Natural killer cell treated with Interleukin-12 subunit alpha and Interleukin-12 subunit beta and Interleukin-15 and Interleukin-18, amount 100 ng/mL, for 72 hours (primary cell): ENCODE measurements around the gene DHX9. TPM values are rescaled to one million over a fixed set of nuclear protein-coding genes. Genes with fewer than 3 reads are reported as not detected.

Source experiments
- ATAC-seq, 2 donors: fragments of 150-1000 bp; cut with Tn5 transposase in 1 of 2; sonication (Bioruptor Pico), chemical (Tn5 transposase) in 1 of 2; 2 replicates each; pipeline ENCODE4 v1.10.0; 2021
- DNase-seq: peaks from one replicate; pipeline ENCODE4 v3.0.0; 2022; ENCODE audit warnings: low spot score
- H3K27ac Mint-ChIP-seq, 2 donors: 1 replicate in 1 of 2; 2 replicates in 1 of 2; pipeline ENCODE4 v1.8.0; 2022; ENCODE audit warnings: mixed read lengths in 2 of 2, mild to moderate bottlenecking in 1 of 2, moderate library complexity in 1 of 2
- H3K27me3 Mint-ChIP-seq, 2 donors: 1 replicate in 1 of 2; 2 replicates in 1 of 2; pipeline ENCODE4 v1.8.0; 2022; ENCODE audit warnings: mixed read lengths in 2 of 2
- H3K36me3 Mint-ChIP-seq: one replicate; pipeline ENCODE4 v1.8.0; 2022; ENCODE audit warnings: mixed read lengths
- H3K4me1 Mint-ChIP-seq, 2 donors: 1 replicate in 1 of 2; 2 replicates in 1 of 2; pipeline ENCODE4 v1.8.0; 2022; ENCODE audit warnings: low read depth in 2 of 2, mixed read lengths in 2 of 2, mild to moderate bottlenecking in 1 of 2
- H3K4me3 Mint-ChIP-seq: one replicate; pipeline ENCODE4 v1.8.0; 2022; ENCODE audit warnings: mixed read lengths
- H3K9me3 Mint-ChIP-seq: 2 replicates; pipeline ENCODE4 v1.8.0; 2022; ENCODE audit warnings: mixed read lengths
- total RNA-seq, 2 donors: library from RNA; stranded (reverse); gene quantifications; one replicate each; pipeline ENCODE4 v1.2.3, GENCODE V29; 2022

The DHX9 gene
- total RNA-seq, 2 donors from 2014 or later = 217 to 247 TPM

- Mint-ChIP-seq H3K27ac (no peak overlapping the region), H3K27me3 (no peaks in the 10 kb centered on the region), H3K4me3 (no peak overlapping the region), H3K9me3 (no peaks in the 10 kb centered on the region), H3K4me1 (no peaks in the 10 kb centered on the region), H3K36me3 (peaks cover 11% of the 10 kb centered on the region)
- no peak for DNase-seq
- no peak for ATAC-seq
Observed at GRCh38 chr1:182816863-182817262, 22.3 kb upstream of the DHX9 start.

DNA sequence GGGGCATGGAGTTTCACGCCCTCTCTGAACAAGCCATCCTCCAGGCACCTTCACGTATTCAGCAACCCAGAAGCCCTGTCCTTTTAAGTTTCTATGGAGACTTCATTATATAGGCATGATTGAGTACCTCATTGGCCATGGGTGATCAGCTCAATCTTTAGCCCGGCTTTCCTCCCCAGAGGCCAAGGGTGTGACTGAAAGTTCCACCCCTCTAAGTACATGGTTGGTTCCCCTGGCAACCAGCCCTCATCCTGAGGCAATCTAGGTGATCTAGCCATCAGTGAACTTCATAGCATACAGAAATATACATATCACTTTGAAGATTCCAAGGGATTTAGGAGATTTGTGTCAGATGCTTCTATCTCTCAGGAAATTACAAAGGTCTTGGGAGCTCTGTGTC is 21.3 kb upstream of the DHX9 start:
- no peaks in the 10 kb centered on the region for H3K4me1 Mint-ChIP-seq
- no peak overlapping the region for H3K4me3 Mint-ChIP-seq
- ATAC-seq (no peak), DNase-seq (no peak)
- no peak overlapping the region for H3K27ac Mint-ChIP-seq
- H3K36me3 Mint-ChIP-seq = peaks cover 11% of the 10 kb centered on the region
- no peaks in the 10 kb centered on the region for H3K27me3 Mint-ChIP-seq
- no peaks in the 10 kb centered on the region for H3K9me3 Mint-ChIP-seq

DNA sequence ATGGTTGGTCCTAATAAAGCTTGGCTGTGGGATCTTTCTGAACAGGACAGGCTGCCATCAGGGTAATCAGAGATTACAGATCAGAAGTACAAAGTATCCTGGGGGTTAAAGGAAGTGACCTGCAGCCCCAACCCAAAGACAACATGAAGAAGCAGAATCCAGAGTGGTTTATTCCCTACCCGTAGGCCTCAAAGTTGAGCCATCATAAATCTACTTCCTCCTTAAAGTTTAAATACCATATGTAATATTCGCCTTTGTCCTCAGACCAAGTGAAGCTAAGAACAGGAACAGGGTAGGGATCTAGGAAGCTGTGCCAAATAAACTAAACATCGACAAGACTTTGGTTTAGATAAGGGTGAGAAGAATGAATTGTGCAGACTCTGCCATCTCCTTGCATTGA is 15.9 kb upstream of the DHX9 start:
- H3K27me3 Mint-ChIP-seq = peaks cover 0 to 3% of the 10 kb centered on the region in 2 donors
- H3K4me3 Mint-ChIP-seq = no peak overlapping the region
- no peaks in the 10 kb centered on the region for H3K9me3 Mint-ChIP-seq
- no peak for DNase-seq
- no peaks in the 10 kb centered on the region for H3K4me1 Mint-ChIP-seq
- no peak for ATAC-seq
- peaks cover 5% of the 10 kb centered on the region for H3K36me3 Mint-ChIP-seq
- H3K27ac Mint-ChIP-seq = no peak overlapping the region

DNA sequence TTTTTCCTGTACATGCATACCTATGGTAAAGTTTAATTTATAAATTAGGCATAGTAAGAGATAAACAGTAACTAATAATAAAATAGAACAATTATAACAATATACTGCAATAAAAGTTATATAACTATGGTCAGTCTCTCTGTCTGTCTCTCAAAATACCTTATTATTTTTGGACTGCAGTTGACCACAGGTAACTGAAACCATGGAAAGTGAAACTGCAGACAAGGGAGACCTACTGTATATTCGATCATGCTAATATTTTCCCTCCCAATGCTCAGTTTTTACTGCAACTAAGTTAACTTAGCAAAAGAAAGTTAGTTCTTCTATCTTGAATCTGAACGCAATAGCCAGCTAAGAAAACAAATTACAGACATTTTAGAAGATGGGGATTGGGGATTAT is 12.3 kb upstream of the DHX9 start:
- peaks cover 0 to 4% of the 10 kb centered on the region in 2 donors for H3K4me1 Mint-ChIP-seq
- H3K36me3 Mint-ChIP-seq = no peaks in the 10 kb centered on the region
- no peak for DNase-seq
- H3K27me3 Mint-ChIP-seq = peaks cover 0 to 6% of the 10 kb centered on the region in 2 donors
- H3K9me3 Mint-ChIP-seq = no peaks in the 10 kb centered on the region
- no peak overlapping the region for H3K4me3 Mint-ChIP-seq
- ATAC-seq = no peak
- no peak overlapping the region for H3K27ac Mint-ChIP-seq

- Mint-ChIP-seq H3K4me3 (no peak overlapping the region), H3K4me1 (peaks cover 0 to 4% of the 10 kb centered on the region in 2 donors), H3K27me3 (peaks cover 0 to 6% of the 10 kb centered on the region in 2 donors), H3K27ac (no peak overlapping the region), H3K9me3 (no peaks in the 10 kb centered on the region), H3K36me3 (no peaks in the 10 kb centered on the region)
- DNase-seq (no peak), ATAC-seq (no peak)
Observed at GRCh38 chr1:182829285-182829932, 9.7 kb upstream of the DHX9 start.

DNA sequence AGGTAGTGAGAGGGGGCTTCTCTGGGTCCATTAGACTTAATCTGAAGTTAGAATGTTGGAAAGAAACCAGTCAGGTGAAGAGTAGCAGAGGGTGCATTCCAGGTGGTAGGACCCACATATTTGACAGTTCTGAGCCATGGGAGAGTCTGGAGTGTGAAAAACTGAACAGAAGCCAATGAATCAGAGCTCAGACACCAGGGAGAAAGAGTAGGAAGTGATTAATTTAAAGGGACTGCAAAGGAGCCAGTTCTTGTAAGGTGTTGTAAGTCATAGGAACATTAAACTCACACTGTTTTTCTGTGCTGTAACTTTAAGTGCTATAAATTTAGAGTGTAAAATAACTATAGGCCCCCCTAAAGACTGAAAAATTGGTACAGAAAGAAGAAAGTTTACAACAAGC is 5.9 kb upstream of the DHX9 start:
- H3K27ac Mint-ChIP-seq = no peak overlapping the region
- peaks cover 0 to 6% of the 10 kb centered on the region in 2 donors for H3K27me3 Mint-ChIP-seq
- no peaks in the 10 kb centered on the region for H3K36me3 Mint-ChIP-seq
- DNase-seq (no peak), ATAC-seq (no peak)
- H3K9me3 Mint-ChIP-seq = no peaks in the 10 kb centered on the region
- peaks cover 0 to 4% of the 10 kb centered on the region in 2 donors for H3K4me1 Mint-ChIP-seq
- no peak overlapping the region for H3K4me3 Mint-ChIP-seq

DNA sequence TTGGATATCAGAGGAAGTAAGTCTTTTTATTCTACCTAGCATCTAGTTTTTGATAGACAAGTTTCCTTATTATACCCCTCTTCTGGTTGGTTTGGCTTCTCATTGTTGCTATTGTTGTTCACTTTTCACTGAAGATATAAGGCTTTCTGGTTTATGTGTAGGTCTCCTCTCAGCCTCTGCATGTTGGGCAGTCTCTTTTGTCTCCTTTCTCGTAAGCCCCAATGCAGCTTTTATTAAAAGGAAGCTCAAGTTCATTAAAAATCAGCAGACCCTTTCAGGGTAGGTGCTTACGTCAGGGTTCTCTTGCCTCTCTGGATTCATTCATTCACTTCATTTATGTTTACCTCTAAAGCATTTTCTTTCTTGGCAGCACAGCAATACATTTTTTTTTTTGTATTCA is 4.8 kb upstream of the DHX9 start:
- ATAC-seq (no peak), DNase-seq (no peak)
- H3K9me3 Mint-ChIP-seq = no peaks in the 10 kb centered on the region
- H3K36me3 Mint-ChIP-seq = no peaks in the 10 kb centered on the region
- H3K27me3 Mint-ChIP-seq = peaks cover 0 to 6% of the 10 kb centered on the region in 2 donors
- no peak overlapping the region for H3K27ac Mint-ChIP-seq
- no peak overlapping the region for H3K4me3 Mint-ChIP-seq
- H3K4me1 Mint-ChIP-seq = peaks cover 5 to 7% of the 10 kb centered on the region in 2 donors

DNA sequence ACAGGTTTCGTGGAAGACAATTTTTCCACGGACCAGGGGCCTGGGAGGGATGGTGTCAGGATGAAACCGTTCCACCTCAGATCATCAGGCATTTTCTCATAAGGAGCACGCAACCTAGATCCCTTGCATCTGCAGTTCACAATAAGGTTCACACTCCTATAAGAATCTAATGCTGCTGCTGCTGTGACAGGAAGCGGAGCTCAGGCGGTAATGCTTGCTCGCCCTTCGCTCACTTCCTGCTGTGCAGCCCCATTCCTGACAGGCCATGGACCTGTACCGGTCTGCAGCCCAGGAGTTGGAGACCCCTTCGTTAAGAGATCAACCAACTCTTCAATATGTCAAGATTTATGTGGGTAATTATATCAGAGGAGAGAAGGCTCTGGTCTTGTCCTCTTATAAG is 3.3 kb upstream of the DHX9 start:
- DNase-seq = no peak
- Mint-ChIP-seq H3K27me3 (peaks cover 0 to 2% of the 10 kb centered on the region in 2 donors), H3K4me1 (peaks cover 13 to 16% of the 10 kb centered on the region in 2 donors), H3K27ac (no peak overlapping the region), H3K9me3 (no peaks in the 10 kb centered on the region), H3K36me3 (peaks cover 12% of the 10 kb centered on the region), H3K4me3 (no peak overlapping the region)
- no peak for ATAC-seq

DNA sequence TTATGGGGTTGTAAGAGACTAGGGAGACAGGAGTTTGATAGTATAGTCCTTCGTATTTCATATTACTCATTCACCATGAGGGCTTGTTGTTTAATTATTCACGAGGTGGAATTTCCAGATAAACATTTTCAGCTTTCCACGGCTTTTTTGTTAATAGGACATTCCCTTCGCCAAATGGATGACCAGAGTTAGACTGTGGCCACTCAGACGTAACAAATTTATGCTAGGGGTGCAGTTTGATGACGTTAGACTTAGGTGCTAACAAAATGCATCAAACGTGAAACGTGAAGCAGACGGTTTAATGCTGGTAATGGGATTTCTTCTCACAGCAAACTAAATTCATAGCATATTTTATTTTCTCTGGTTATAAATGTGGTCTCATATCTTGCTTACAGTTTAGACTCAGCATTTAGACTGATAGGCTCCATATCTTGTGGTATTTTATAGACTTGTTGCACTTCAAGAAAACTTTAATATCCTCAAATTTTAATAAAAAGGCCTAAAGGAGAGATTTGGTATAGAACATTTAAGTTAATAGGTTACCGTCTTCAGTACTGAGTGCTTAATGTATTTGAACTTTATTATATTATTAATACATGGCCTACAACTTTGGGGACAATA is 2.3 kb downstream of the DHX9 start:
- peaks cover 13% of the 10 kb centered on the region for H3K36me3 Mint-ChIP-seq
- ATAC-seq = no peak
- peak overlapping the region; percentile 96 for H3K4me3 Mint-ChIP-seq
- peaks cover 42 to 46% of the 10 kb centered on the region in 2 donors for H3K4me1 Mint-ChIP-seq
- no peaks in the 10 kb centered on the region for H3K9me3 Mint-ChIP-seq
- no peak for DNase-seq
- no peaks in the 10 kb centered on the region for H3K27me3 Mint-ChIP-seq
- peak overlapping the region; percentile 85 to 96 for H3K27ac Mint-ChIP-seq

- DNase-seq (no peak), ATAC-seq (no peak)
- Mint-ChIP-seq H3K27me3 (no peaks in the 10 kb centered on the region), H3K27ac (peak overlapping the region; percentile 21 to 85), H3K4me3 (peak overlapping the region; percentile 96), H3K4me1 (peaks cover 45 to 54% of the 10 kb centered on the region in 2 donors), H3K36me3 (peaks cover 21% of the 10 kb centered on the region), H3K9me3 (no peaks in the 10 kb centered on the region)
Observed at GRCh38 chr1:182842265-182842664, 3.1 kb downstream of the DHX9 start.

GRCh38 chr1:182845379-182845778 is 6.2 kb downstream of the DHX9 start:
- Mint-ChIP-seq H3K27ac (no peak overlapping the region), H3K4me3 (peak overlapping the region; percentile 32), H3K9me3 (no peaks in the 10 kb centered on the region), H3K27me3 (no peaks in the 10 kb centered on the region), H3K36me3 (peaks cover 30% of the 10 kb centered on the region), H3K4me1 (peaks cover 55 to 61% of the 10 kb centered on the region in 2 donors)
- DNase-seq (no peak), ATAC-seq (no peak)

- Mint-ChIP-seq H3K27me3 (no peaks in the 10 kb centered on the region), H3K36me3 (peaks cover 29% of the 10 kb centered on the region), H3K9me3 (no peaks in the 10 kb centered on the region), H3K4me1 (peaks cover 53 to 56% of the 10 kb centered on the region in 2 donors), H3K4me3 (no peak overlapping the region), H3K27ac (no peak overlapping the region)
- DNase-seq = no peak
- no peak for ATAC-seq
Observed at GRCh38 chr1:182845894-182846293, 6.7 kb downstream of the DHX9 start.

DNA sequence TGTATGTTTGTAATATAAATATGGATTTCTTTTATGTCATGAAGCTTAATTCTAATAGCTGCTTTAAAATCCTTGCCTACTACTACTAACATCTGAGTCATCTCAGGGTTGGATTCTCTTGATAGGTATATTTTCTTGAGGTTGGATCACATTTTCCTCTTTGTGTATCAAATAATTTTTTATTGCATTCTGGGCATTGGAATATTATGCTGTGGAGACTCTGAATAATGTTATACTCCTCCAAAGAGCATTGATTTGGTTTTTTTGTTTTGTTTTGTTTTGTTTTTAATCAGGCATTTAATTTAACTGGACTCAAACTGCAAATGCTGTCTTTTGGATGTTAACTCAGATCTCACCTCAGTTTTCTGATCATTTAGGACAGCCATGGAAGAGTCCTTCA is 8.0 kb downstream of the DHX9 start:
- no peak for ATAC-seq
- H3K4me1 Mint-ChIP-seq = peaks cover 44 to 46% of the 10 kb centered on the region in 2 donors
- H3K27ac Mint-ChIP-seq = no peak overlapping the region
- H3K4me3 Mint-ChIP-seq = no peak overlapping the region
- H3K27me3 Mint-ChIP-seq = no peaks in the 10 kb centered on the region
- peaks cover 31% of the 10 kb centered on the region for H3K36me3 Mint-ChIP-seq
- H3K9me3 Mint-ChIP-seq = no peaks in the 10 kb centered on the region
- no peak for DNase-seq

GRCh38 chr1:182848736-182849135 is 9.6 kb downstream of the DHX9 start:
- Mint-ChIP-seq H3K4me3 (no peak overlapping the region), H3K36me3 (peaks cover 31% of the 10 kb centered on the region), H3K27ac (no peak overlapping the region), H3K4me1 (peaks cover 36 to 37% of the 10 kb centered on the region in 2 donors), H3K9me3 (no peaks in the 10 kb centered on the region), H3K27me3 (no peaks in the 10 kb centered on the region)
- no peak for DNase-seq
- no peak for ATAC-seq
